T-cell (primary cell): ENCODE measurements around the gene CTSA. TPM values are rescaled to one million over a fixed set of nuclear protein-coding genes. Genes with fewer than 3 reads are reported as not detected.

Source experiments
- ATAC-seq, 4 experiments: fragments of 200-7000 bp in 3 of 4; fragments of 150-1000 bp in 1 of 4; cut with Tn5 transposase; replicated peaks in 1 of 4; 1 replicate in 3 of 4; 2 replicates in 1 of 4; pipeline ENCODE4 v1.10.0; 2021; ENCODE audit warnings: moderate library complexity in 3 of 4, mild to moderate bottlenecking in 2 of 4, moderate number of reproducible peaks in 1 of 4
- CTCF ChIA-PET, 2 donors: fragments of 300-600 bp; sonication (Branson Sonifier 250); formaldehyde crosslinking; loops; one replicate each; lab custom pipeline; 2022; ENCODE audit warnings: antibody characterized with exemption in 2 of 2; lab: Charles Lee
- POLR2A ChIA-PET, 2 donors: fragments of 300-600 bp; sonication (Branson Sonifier 250); formaldehyde crosslinking; loops; one replicate each; lab custom pipeline; 2022; ENCODE audit warnings: antibody characterized with exemption in 2 of 2; lab: Charles Lee
- DNase-seq, 35 experiments: peaks; one replicate each; pipeline versions ENCODE4 v3.0.0 to v3.0.0-alpha.2; 2013 to 2023
- H3K27ac ChIP-seq: one replicate; pipeline ENCODE4 v1.5.1; 2013; ENCODE audit warnings: low read length
- H3K27me3 ChIP-seq, 2 experiments: replicated peaks in 1 of 2; 1 replicate in 1 of 2; 2 replicates in 1 of 2; pipeline versions ENCODE4 v1.6.1 to v1.7.0; 2013; ENCODE audit warnings: low read length in 1 of 2, mixed read lengths in 1 of 2; ENCODE audit not compliant: control insufficient read depth in 2 of 2, insufficient read depth in 2 of 2; ENCODE audit errors: extremely low read depth in 1 of 2
- H3K36me3 ChIP-seq, 2 donors: 1 replicate in 1 of 2; 2 replicates in 1 of 2; pipeline versions ENCODE4 v1.6.1 to v1.7.0; 2013; ENCODE audit warnings: low read length in 1 of 2; ENCODE audit not compliant: control insufficient read depth in 2 of 2, insufficient read depth in 1 of 2; ENCODE audit errors: extremely low read depth in 1 of 2
- H3K4me1 ChIP-seq, 2 experiments: 1 replicate in 1 of 2; 2 replicates in 1 of 2; pipeline versions ENCODE4 v1.6.1 to v1.7.0; 2013; ENCODE audit warnings: low read length in 2 of 2, mixed read lengths in 1 of 2; ENCODE audit not compliant: insufficient read depth in 2 of 2, control insufficient read depth in 1 of 2; ENCODE audit errors: extremely low read depth in 1 of 2
- H3K4me3 ChIP-seq, 2 donors: 1 replicate in 1 of 2; 2 replicates in 1 of 2; pipeline versions ENCODE4 v1.5.1 to v1.7.0; 2013; ENCODE audit warnings: mild to moderate bottlenecking in 2 of 2, low read length in 1 of 2, moderate library complexity in 1 of 2; ENCODE audit not compliant: control insufficient read depth in 1 of 2; ENCODE audit errors: extremely low read depth in 1 of 2
- H3K9me3 ChIP-seq: 2 replicates; pipeline ENCODE4 v1.7.0; 2013
- H3K27ac Mint-ChIP-seq, 2 donors: one replicate each; pipeline ENCODE4 v1.8.0; 2020 to 2021; ENCODE audit warnings: mild to moderate bottlenecking in 2 of 2, mixed read lengths in 2 of 2
- H3K27me3 Mint-ChIP-seq, 2 donors: one replicate each; pipeline ENCODE4 v1.8.0; 2021 to 2022; ENCODE audit warnings: mixed read lengths in 2 of 2
- H3K36me3 Mint-ChIP-seq: one replicate; pipeline ENCODE4 v1.8.0; 2021; ENCODE audit warnings: mixed read lengths
- H3K4me1 Mint-ChIP-seq, 3 donors: one replicate each; pipeline ENCODE4 v1.8.0; 2020 to 2022; ENCODE audit warnings: mixed read lengths in 3 of 3, mild to moderate bottlenecking in 1 of 3
- H3K4me3 Mint-ChIP-seq, 3 donors: one replicate each; pipeline ENCODE4 v1.8.0; 2020 to 2022; ENCODE audit warnings: mild to moderate bottlenecking in 3 of 3, mixed read lengths in 3 of 3, moderate library complexity in 3 of 3
- H3K9me3 Mint-ChIP-seq, 3 donors: one replicate each; pipeline ENCODE4 v1.8.0; 2020 to 2022; ENCODE audit warnings: mixed read lengths in 3 of 3
- WGBS: methylation state at CpG from one replicate; pipeline ENCODE4 v1.1.5; 2013; ENCODE audit warnings: missing lambda C conversion rate; ENCODE audit not compliant: insufficient coverage; 5-methylcytosine and 5-hydroxymethylcytosine counted together
- total RNA-seq, 35 experiments: library from RNA in 6 of 35; stranded (reverse) in 6 of 35; fragments of 120-200 nt in 1 of 35; gene quantifications; one replicate each; pipeline versions ENCODE4 v1.2.1 to v1.2.4 and lab custom pipeline; 2013 to 2026

CTSA gene
- total RNA-seq, 5 donors from 2014 or later (not counting 1 experiment from before 2014, with no cell fraction given): 55.5 to 101 (median 85.1) TPM

- peaks cover 4 to 21% of the 10 kb centered on the region in 2 experiments for H3K4me1 ChIP-seq
- CTCF ChIA-PET: no interaction called here
- no peaks in the 10 kb centered on the region for H3K9me3 ChIP-seq
- H3K36me3 Mint-ChIP-seq: no peaks in the 10 kb centered on the region
- H3K27ac Mint-ChIP-seq: no peak overlapping the region
- no peak overlapping the region for H3K4me3 Mint-ChIP-seq
- no peaks in the 10 kb centered on the region for H3K9me3 Mint-ChIP-seq
- H3K4me1 Mint-ChIP-seq: peaks cover 9 to 21% (median 18%) of the 10 kb centered on the region in 3 donors
- peaks cover 0 to 39% of the 10 kb centered on the region in 2 experiments for H3K27me3 ChIP-seq
- DNase-seq: no peak
- H3K4me3 ChIP-seq: no peak overlapping the region
- peaks cover 7 to 9% of the 10 kb centered on the region in 2 donors for H3K27me3 Mint-ChIP-seq
- H3K36me3 ChIP-seq: no peaks in the 10 kb centered on the region
- no peak overlapping the region for H3K27ac ChIP-seq
- no peak for ATAC-seq
- 91% methylated on average over 11 of the region's 12 CpGs for WGBS
- POLR2A ChIA-PET: interaction anchor here (0.5 kb wide), 2 partner anchors 32 to 45 kb away, joined by 6 to 9 read pairs; no protein-coding TSS in a partner anchor
Measured at GRCh38 chr20:45909336-45909808, 18.2 kb downstream of the CTSA start.

DNA sequence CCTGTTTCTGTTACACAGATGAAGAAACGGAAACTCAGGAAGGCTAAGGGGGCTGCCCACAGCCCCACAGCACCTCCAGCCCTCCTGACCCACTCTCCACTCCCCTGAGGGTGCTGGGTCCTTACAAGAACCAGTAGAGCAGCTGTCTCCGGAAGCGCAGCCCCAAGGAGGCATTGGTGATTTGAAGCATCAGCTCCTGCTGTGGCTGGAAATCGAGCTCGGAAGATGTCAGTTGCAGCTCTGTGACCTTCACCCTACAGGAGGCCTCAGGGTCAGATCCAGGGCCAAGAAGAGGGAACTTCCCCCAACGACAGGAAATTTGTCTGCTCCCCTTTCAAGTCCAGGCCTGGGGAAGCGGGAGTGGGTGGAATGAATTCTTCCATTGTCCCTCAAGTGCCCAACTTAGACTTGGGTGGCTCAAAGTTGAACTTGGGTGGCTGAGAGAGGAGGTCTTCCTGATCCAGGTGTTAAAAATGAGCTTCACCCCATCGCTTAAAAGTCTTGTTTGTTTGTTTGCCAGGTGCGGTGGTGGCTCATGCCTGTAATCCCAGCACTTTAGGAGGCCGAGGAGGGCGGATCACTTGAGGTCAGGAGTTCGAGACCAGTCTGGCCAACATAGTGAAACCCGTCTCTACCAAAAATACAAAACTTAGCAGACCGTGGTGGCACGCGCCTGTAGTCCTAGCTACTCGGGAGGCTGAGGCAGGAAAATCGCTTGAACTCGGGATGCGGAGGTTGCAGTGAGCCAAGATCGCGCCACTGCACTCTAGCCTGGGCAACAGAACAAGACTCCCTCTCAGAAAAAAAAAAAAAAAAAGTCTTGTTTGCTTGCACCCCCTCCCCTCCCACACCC lies 18.9 kb downstream of the CTSA start:
- peak overlapping the region in 1 of 2 donors; percentile 44 for H3K27ac Mint-ChIP-seq
- Histone ChIP-seq H3K27ac (no peak overlapping the region), H3K4me1 (peaks cover 4 to 21% of the 10 kb centered on the region in 2 experiments), H3K27me3 (peaks cover 0 to 37% of the 10 kb centered on the region in 2 experiments), H3K4me3 (peak overlapping the region in 1 of 2 donors; percentile 52), H3K36me3 (no peaks in the 10 kb centered on the region), H3K9me3 (no peaks in the 10 kb centered on the region)
- peak overlapping the region; percentile 56 to 79 (median 77) for H3K4me3 Mint-ChIP-seq
- no peaks in the 10 kb centered on the region for H3K36me3 Mint-ChIP-seq
- H3K9me3 Mint-ChIP-seq: no peaks in the 10 kb centered on the region
- peaks cover 9 to 21% (median 18%) of the 10 kb centered on the region in 3 donors for H3K4me1 Mint-ChIP-seq
- H3K27me3 Mint-ChIP-seq: peaks cover 10 to 13% of the 10 kb centered on the region in 2 donors
- ChIA-PET CTCF (interaction anchor here in 1 of 2 donors (1.2 kb wide), 1 partner anchor 61 kb away, joined by 3 read pairs; no protein-coding TSS in a partner anchor), POLR2A (interaction anchor here in 1 of 2 donors (0.5 kb wide), 1 partner anchor 44 kb away, joined by 9 read pairs; no protein-coding TSS in a partner anchor)
- DNase-seq (no peak), ATAC-seq (no peak)
- WGBS: 95% methylated on average over 15 of the region's 22 CpGs

GRCh38 chr20:45910670-45911485 lies 19.7 kb downstream of the CTSA start:
- no peak overlapping the region for H3K27ac ChIP-seq
- CTCF ChIA-PET: interaction anchor here in 1 of 2 donors (1.2 to 1.5 kb wide), 2 partner anchors 30 to 60 kb away, joined by 3 read pairs; partner anchors contain the start of gene ZSWIM1
- Mint-ChIP-seq H3K4me3 (peak overlapping the region; percentile 56 to 79 (median 77)), H3K9me3 (no peaks in the 10 kb centered on the region), H3K27ac (peak overlapping the region in 1 of 2 donors; percentile 44), H3K36me3 (no peaks in the 10 kb centered on the region), H3K27me3 (peaks cover 10 to 14% of the 10 kb centered on the region in 2 donors), H3K4me1 (peaks cover 9 to 21% (median 18%) of the 10 kb centered on the region in 3 donors)
- WGBS: 12% methylated on average over 30 of the region's 43 CpGs
- DNase-seq (peak; percentile 68 to 90 (median 79)), ATAC-seq (peak; percentile 83 to 88 (median 86))
- H3K36me3 ChIP-seq: no peaks in the 10 kb centered on the region
- POLR2A ChIA-PET: no interaction called here
- H3K4me1 ChIP-seq: peaks cover 4 to 21% of the 10 kb centered on the region in 2 experiments
- peak overlapping the region; percentile 46 to 52 for H3K4me3 ChIP-seq
- H3K9me3 ChIP-seq: no peaks in the 10 kb centered on the region
- H3K27me3 ChIP-seq: peaks cover 0 to 45% of the 10 kb centered on the region in 2 experiments

DNA sequence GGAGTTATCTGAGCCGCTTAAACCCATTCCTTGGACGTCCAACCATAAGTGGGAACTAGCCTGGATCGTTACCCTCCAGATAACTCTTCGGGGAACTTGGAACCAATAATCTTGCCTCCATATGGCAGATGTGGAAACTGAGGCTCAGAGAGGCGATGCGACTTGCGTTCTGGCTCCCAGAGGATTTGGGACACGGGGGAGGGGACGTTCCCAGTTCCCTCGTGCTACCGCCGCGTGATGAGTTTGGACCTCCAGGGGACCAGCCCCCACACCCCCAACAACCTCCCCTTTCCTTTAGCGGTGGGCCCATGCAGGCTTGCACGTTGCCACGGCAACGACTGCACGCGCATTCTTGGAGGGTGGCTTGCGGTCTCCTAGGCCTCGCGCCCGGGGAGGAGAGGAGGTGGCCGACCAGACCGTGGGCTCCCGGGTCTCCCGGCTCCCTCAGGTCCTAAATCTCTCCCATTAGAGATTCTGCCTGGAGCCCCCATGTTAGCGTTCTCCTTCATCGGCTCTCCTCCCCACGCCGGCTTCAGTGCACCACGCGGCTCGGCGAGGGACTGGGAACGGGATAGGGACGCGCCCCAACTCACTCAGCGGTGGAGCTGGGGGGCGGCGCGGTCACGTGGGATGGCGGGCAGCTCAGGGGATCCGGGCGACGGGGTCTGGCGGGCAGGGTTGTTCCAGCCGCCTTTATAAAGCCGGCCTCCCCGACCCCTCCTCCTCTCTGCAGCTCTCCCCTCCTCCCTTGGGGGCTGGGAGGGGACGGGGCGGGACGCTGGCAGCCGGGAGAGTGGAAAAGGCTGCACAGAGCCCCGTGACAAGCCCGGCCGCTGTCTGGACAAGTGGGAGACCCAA lies 20.6 kb downstream of the CTSA start, which contains the start of gene PLTP:
Gene PLTP, minus strand, starts transcription at position 670 of the 858 bp plus-strand sequence. CDS start 703 bp downstream, outside the sequence.
- POLR2A ChIA-PET: no interaction called here
- WGBS: 3% methylated on average over 23 of the region's 58 CpGs
- H3K36me3 ChIP-seq: no peaks in the 10 kb centered on the region
- no peaks in the 10 kb centered on the region for H3K9me3 Mint-ChIP-seq
- H3K27me3 ChIP-seq: peaks cover 0 to 51% of the 10 kb centered on the region in 2 experiments
- peaks cover 9 to 21% (median 18%) of the 10 kb centered on the region in 3 donors for H3K4me1 Mint-ChIP-seq
- H3K27ac ChIP-seq: no peak within 1 kb of the TSS
- H3K4me3 ChIP-seq: peak within 1 kb of the TSS; percentile 46 to 52
- H3K4me1 ChIP-seq: peaks cover 4 to 21% of the 10 kb centered on the region in 2 experiments
- no peaks in the 10 kb centered on the region for H3K36me3 Mint-ChIP-seq
- DNase-seq: peak in 25 of 35 experiments; percentile 17 to 56 (median 32)
- peak; percentile 29 to 44 (median 38) for ATAC-seq
- no peak within 1 kb of the TSS for H3K27ac Mint-ChIP-seq
- CTCF ChIA-PET: interaction anchor here in 1 of 2 donors (1.5 kb wide), 1 partner anchor 30 kb away, joined by 3 read pairs; the partner anchor contains the start of gene ZSWIM1
- peaks cover 18 to 22% of the 10 kb centered on the region in 2 donors for H3K27me3 Mint-ChIP-seq
- H3K4me3 Mint-ChIP-seq: peak within 1 kb of the TSS; percentile 56 to 79 (median 77)
- no peaks in the 10 kb centered on the region for H3K9me3 ChIP-seq

DNA sequence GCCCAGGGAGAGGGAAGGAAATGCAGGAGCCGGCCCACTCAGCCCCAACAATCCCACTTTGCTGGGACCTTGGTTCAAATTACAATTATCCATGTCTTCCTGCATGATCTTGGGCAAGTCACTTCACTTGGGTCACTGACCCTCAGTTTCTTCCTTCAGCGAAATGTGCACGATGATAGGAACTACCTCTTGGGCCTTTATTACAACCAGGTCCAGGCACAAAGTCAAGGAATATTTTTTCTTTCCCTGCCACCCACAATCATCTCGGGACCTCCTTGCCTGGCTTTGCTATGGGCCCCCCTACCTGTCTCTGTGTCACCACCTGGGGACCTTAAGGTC lies 21.2 kb downstream of the CTSA start:
- no peaks in the 10 kb centered on the region for H3K36me3 Mint-ChIP-seq
- CTCF ChIA-PET: no interaction called here
- no peaks in the 10 kb centered on the region for H3K9me3 Mint-ChIP-seq
- Histone ChIP-seq H3K27me3 (peaks cover 0 to 54% of the 10 kb centered on the region in 2 experiments), H3K36me3 (no peaks in the 10 kb centered on the region), H3K4me3 (no peak overlapping the region), H3K4me1 (peaks cover 4 to 21% of the 10 kb centered on the region in 2 experiments), H3K9me3 (no peaks in the 10 kb centered on the region), H3K27ac (no peak overlapping the region)
- H3K27me3 Mint-ChIP-seq: peaks cover 18 to 22% of the 10 kb centered on the region in 2 donors
- H3K4me1 Mint-ChIP-seq: peaks cover 9 to 21% (median 18%) of the 10 kb centered on the region in 3 donors
- no peak overlapping the region for H3K27ac Mint-ChIP-seq
- 65% methylated on average over 4 of the region's 4 CpGs for WGBS
- H3K4me3 Mint-ChIP-seq: peak overlapping the region; percentile 36 to 79 (median 47)
- POLR2A ChIA-PET: no interaction called here
- DNase-seq (no peak), ATAC-seq (no peak)
